T-cell (primary cell): ENCODE data around the gene NSD1. TPM values are rescaled to one million over a fixed set of nuclear protein-coding genes. Genes with fewer than 3 reads are reported as not detected.
A peak's percentile ranks its signal among the peaks of the same experiment; 100 is the strongest.

Source experiments
- ATAC-seq, 4 experiments: fragments of 200-7000 bp in 3 of 4; fragments of 150-1000 bp in 1 of 4; cut with Tn5 transposase; replicated peaks in 1 of 4; 1 replicate in 3 of 4; 2 replicates in 1 of 4; pipeline ENCODE4 v1.10.0; 2021; ENCODE audit warnings: moderate library complexity in 3 of 4, mild to moderate bottlenecking in 2 of 4, moderate number of reproducible peaks in 1 of 4
- CTCF ChIA-PET, 2 donors: fragments of 300-600 bp; sonication (Branson Sonifier 250); formaldehyde crosslinking; loops; one replicate each; lab custom pipeline; 2022; ENCODE audit warnings: antibody characterized with exemption in 2 of 2; lab: Charles Lee
- POLR2A ChIA-PET, 2 donors: fragments of 300-600 bp; sonication (Branson Sonifier 250); formaldehyde crosslinking; loops; one replicate each; lab custom pipeline; 2022; ENCODE audit warnings: antibody characterized with exemption in 2 of 2; lab: Charles Lee
- DNase-seq, 35 experiments: peaks; one replicate each; pipeline versions ENCODE4 v3.0.0 to v3.0.0-alpha.2; 2013 to 2023
- H3K27ac ChIP-seq: one replicate; pipeline ENCODE4 v1.5.1; 2013; ENCODE audit warnings: low read length
- H3K27me3 ChIP-seq, 2 experiments: replicated peaks in 1 of 2; 1 replicate in 1 of 2; 2 replicates in 1 of 2; pipeline versions ENCODE4 v1.6.1 to v1.7.0; 2013; ENCODE audit warnings: low read length in 1 of 2, mixed read lengths in 1 of 2; ENCODE audit not compliant: control insufficient read depth in 2 of 2, insufficient read depth in 2 of 2; ENCODE audit errors: extremely low read depth in 1 of 2
- H3K36me3 ChIP-seq, 2 donors: 1 replicate in 1 of 2; 2 replicates in 1 of 2; pipeline versions ENCODE4 v1.6.1 to v1.7.0; 2013; ENCODE audit warnings: low read length in 1 of 2; ENCODE audit not compliant: control insufficient read depth in 2 of 2, insufficient read depth in 1 of 2; ENCODE audit errors: extremely low read depth in 1 of 2
- H3K4me1 ChIP-seq, 2 experiments: 1 replicate in 1 of 2; 2 replicates in 1 of 2; pipeline versions ENCODE4 v1.6.1 to v1.7.0; 2013; ENCODE audit warnings: low read length in 2 of 2, mixed read lengths in 1 of 2; ENCODE audit not compliant: insufficient read depth in 2 of 2, control insufficient read depth in 1 of 2; ENCODE audit errors: extremely low read depth in 1 of 2
- H3K4me3 ChIP-seq, 2 donors: 1 replicate in 1 of 2; 2 replicates in 1 of 2; pipeline versions ENCODE4 v1.5.1 to v1.7.0; 2013; ENCODE audit warnings: mild to moderate bottlenecking in 2 of 2, low read length in 1 of 2, moderate library complexity in 1 of 2; ENCODE audit not compliant: control insufficient read depth in 1 of 2; ENCODE audit errors: extremely low read depth in 1 of 2
- H3K9me3 ChIP-seq: 2 replicates; pipeline ENCODE4 v1.7.0; 2013
- H3K27ac Mint-ChIP-seq, 2 donors: one replicate each; pipeline ENCODE4 v1.8.0; 2020 to 2021; ENCODE audit warnings: mild to moderate bottlenecking in 2 of 2, mixed read lengths in 2 of 2
- H3K27me3 Mint-ChIP-seq, 2 donors: one replicate each; pipeline ENCODE4 v1.8.0; 2021 to 2022; ENCODE audit warnings: mixed read lengths in 2 of 2
- H3K36me3 Mint-ChIP-seq: one replicate; pipeline ENCODE4 v1.8.0; 2021; ENCODE audit warnings: mixed read lengths
- H3K4me1 Mint-ChIP-seq, 3 donors: one replicate each; pipeline ENCODE4 v1.8.0; 2020 to 2022; ENCODE audit warnings: mixed read lengths in 3 of 3, mild to moderate bottlenecking in 1 of 3
- H3K4me3 Mint-ChIP-seq, 3 donors: one replicate each; pipeline ENCODE4 v1.8.0; 2020 to 2022; ENCODE audit warnings: mild to moderate bottlenecking in 3 of 3, mixed read lengths in 3 of 3, moderate library complexity in 3 of 3
- H3K9me3 Mint-ChIP-seq, 3 donors: one replicate each; pipeline ENCODE4 v1.8.0; 2020 to 2022; ENCODE audit warnings: mixed read lengths in 3 of 3
- WGBS: methylation state at CpG from one replicate; pipeline ENCODE4 v1.1.5; 2013; ENCODE audit warnings: missing lambda C conversion rate; ENCODE audit not compliant: insufficient coverage; 5-methylcytosine and 5-hydroxymethylcytosine counted together
- total RNA-seq, 35 experiments: library from RNA in 6 of 35; stranded (reverse) in 6 of 35; fragments of 120-200 nt in 1 of 35; gene quantifications; one replicate each; pipeline versions ENCODE4 v1.2.1 to v1.2.4 and lab custom pipeline; 2013 to 2026

The NSD1 gene
- total RNA-seq, 5 donors from 2014 or later (not counting 1 experiment from before 2014, with no cell fraction given) = 89.5 to 113 (median 103) TPM

- H3K27me3 Mint-ChIP-seq = no peaks in the 10 kb centered on the region
- Histone ChIP-seq H3K27me3 (no peaks in the 10 kb centered on the region), H3K27ac (no peak overlapping the region), H3K4me1 (peaks cover 31 to 44% of the 10 kb centered on the region in 2 experiments), H3K4me3 (no peak overlapping the region), H3K9me3 (no peaks in the 10 kb centered on the region), H3K36me3 (peaks cover 0 to 16% of the 10 kb centered on the region in 2 donors)
- H3K4me3 Mint-ChIP-seq = peak overlapping the region; percentile 41 to 68 (median 55)
- H3K27ac Mint-ChIP-seq = peak overlapping the region; percentile 75 to 89
- no peaks in the 10 kb centered on the region for H3K9me3 Mint-ChIP-seq
- ATAC-seq (no peak), DNase-seq (peak in 2 of 35 experiments; percentile 11 to 19)
- peaks cover 52 to 61% (median 55%) of the 10 kb centered on the region in 3 donors for H3K4me1 Mint-ChIP-seq
- ChIA-PET POLR2A (interaction anchor here in 1 of 2 donors (0.6 kb wide), 1 partner anchor 9 kb away, joined by 6 read pairs; no protein-coding TSS in a partner anchor), CTCF (no interaction called here)
- WGBS = 98% methylated on average over 24 of the region's 31 CpGs
- peaks cover 6% of the 10 kb centered on the region for H3K36me3 Mint-ChIP-seq
Measured at GRCh38 chr5:177131352-177132135, 2.0 kb upstream of the NSD1 start.

- Mint-ChIP-seq H3K9me3 (no peaks in the 10 kb centered on the region), H3K27me3 (no peaks in the 10 kb centered on the region), H3K36me3 (peaks cover 9% of the 10 kb centered on the region), H3K27ac (peak overlapping the region; percentile 52 to 75), H3K4me1 (peaks cover 60 to 64% (median 61%) of the 10 kb centered on the region in 3 donors), H3K4me3 (peak overlapping the region; percentile 25 to 84 (median 63))
- ChIA-PET POLR2A (no interaction called here), CTCF (no interaction called here)
- H3K27ac ChIP-seq = peak overlapping the region; percentile 88
- no peaks in the 10 kb centered on the region for H3K9me3 ChIP-seq
- WGBS = 71% methylated on average over 61 of the region's 100 CpGs
- peaks cover 0 to 24% of the 10 kb centered on the region in 2 donors for H3K36me3 ChIP-seq
- H3K27me3 ChIP-seq = no peaks in the 10 kb centered on the region
- peak; percentile 11 to 50 (median 30) for ATAC-seq
- peak overlapping the region; percentile 17 to 49 for H3K4me3 ChIP-seq
- H3K4me1 ChIP-seq = peaks cover 36 to 47% of the 10 kb centered on the region in 2 experiments
- DNase-seq = peak in 26 of 35 experiments; percentile 17 to 71 (median 38)
Measured at GRCh38 chr5:177132136-177133095, 1.2 kb upstream of the NSD1 start.

GRCh38 chr5:177133853-177134696 lies 502 bp downstream of the NSD1 start:
- no peaks in the 10 kb centered on the region for H3K27me3 Mint-ChIP-seq
- CTCF ChIA-PET = interaction anchor here in 1 of 2 donors (1.3 kb wide), 1 partner anchor 20 kb away, joined by 4 read pairs; no protein-coding TSS in a partner anchor
- peak overlapping the region; percentile 54 for H3K27ac ChIP-seq
- POLR2A ChIA-PET = interaction anchor here (0.6 to 0.7 kb wide), 3 partner anchors 86 to 444 kb away, joined by 3 to 10 read pairs (median 4); no protein-coding TSS in a partner anchor
- no peaks in the 10 kb centered on the region for H3K9me3 ChIP-seq
- H3K36me3 ChIP-seq = peaks cover 0 to 31% of the 10 kb centered on the region in 2 donors
- no peaks in the 10 kb centered on the region for H3K27me3 ChIP-seq
- DNase-seq = peak in 26 of 35 experiments; percentile 19 to 66 (median 38)
- H3K36me3 Mint-ChIP-seq = peaks cover 9% of the 10 kb centered on the region
- H3K4me1 Mint-ChIP-seq = peaks cover 49 to 59% (median 53%) of the 10 kb centered on the region in 3 donors
- no peaks in the 10 kb centered on the region for H3K9me3 Mint-ChIP-seq
- peaks cover 32 to 52% of the 10 kb centered on the region in 2 experiments for H3K4me1 ChIP-seq
- ATAC-seq = peak; percentile 32 to 37 (median 34)
- under 1% methylated on average over 55 of the region's 83 CpGs for WGBS
- H3K27ac Mint-ChIP-seq = peak overlapping the region; percentile 89 to 91
- peak overlapping the region; percentile 63 to 66 for H3K4me3 ChIP-seq
- peak overlapping the region; percentile 84 to 85 (median 84) for H3K4me3 Mint-ChIP-seq

- Histone ChIP-seq H3K27me3 (no peaks in the 10 kb centered on the region), H3K9me3 (no peaks in the 10 kb centered on the region), H3K4me3 (peak overlapping the region; percentile 63 to 66), H3K36me3 (peaks cover 0 to 31% of the 10 kb centered on the region in 2 donors), H3K27ac (peak overlapping the region; percentile 54), H3K4me1 (peaks cover 28 to 49% of the 10 kb centered on the region in 2 experiments)
- Mint-ChIP-seq H3K4me1 (peaks cover 46 to 56% (median 50%) of the 10 kb centered on the region in 3 donors), H3K36me3 (peaks cover 12% of the 10 kb centered on the region), H3K4me3 (peak overlapping the region; percentile 84 to 85 (median 84)), H3K27me3 (no peaks in the 10 kb centered on the region), H3K9me3 (no peaks in the 10 kb centered on the region), H3K27ac (peak overlapping the region; percentile 89 to 91)
- 15% methylated on average over 9 of the region's 13 CpGs for whole genome bisulfite sequencing
- ChIA-PET POLR2A (no interaction called here), CTCF (interaction anchor here in 1 of 2 donors (1.3 kb wide), 1 partner anchor 21 kb away, joined by 4 read pairs; no protein-coding TSS in a partner anchor)
- ATAC-seq (no peak), DNase-seq (peak in 1 of 35 experiments; percentile 32)
Measured at GRCh38 chr5:177134697-177135225, 1.2 kb downstream of the NSD1 start.

- Mint-ChIP-seq H3K27me3 (no peaks in the 10 kb centered on the region), H3K36me3 (peaks cover 43% of the 10 kb centered on the region), H3K9me3 (no peaks in the 10 kb centered on the region), H3K4me3 (peak overlapping the region in 2 of 3 donors; percentile 8 to 44), H3K4me1 (peaks cover 51 to 68% (median 67%) of the 10 kb centered on the region in 3 donors), H3K27ac (peak overlapping the region in 1 of 2 donors; percentile 59)
- H3K4me3 ChIP-seq = no peak overlapping the region
- H3K27ac ChIP-seq = no peak overlapping the region
- H3K9me3 ChIP-seq = no peaks in the 10 kb centered on the region
- POLR2A ChIA-PET = no interaction called here
- no peaks in the 10 kb centered on the region for H3K27me3 ChIP-seq
- peaks cover 21 to 39% of the 10 kb centered on the region in 2 experiments for H3K4me1 ChIP-seq
- WGBS = 100% methylated on average over 2 of the region's 2 CpGs
- ATAC-seq (no peak), DNase-seq (no peak)
- peaks cover 7 to 61% of the 10 kb centered on the region in 2 donors for H3K36me3 ChIP-seq
- CTCF ChIA-PET = no interaction called here
Measured at GRCh38 chr5:177140312-177140711, 6.7 kb downstream of the NSD1 start.
